Smooth muscle cell (in vitro differentiated cells): ENCODE measurements around the gene YTHDF2. TPM values are rescaled to one million over a fixed set of nuclear protein-coding genes. Genes with fewer than 3 reads are reported as not detected.
A peak's percentile ranks its signal among the peaks of the same experiment; 100 is the strongest.
"Not testable (repeated sequence)": the region's sequence is repeated elsewhere in the genome, so short reads cannot be mapped to it uniquely, and the experiment has no call there.

Experiments used
- DNase-seq: peaks from one replicate; lab custom pipeline; 2025; ENCODE audit not compliant: unreplicated experiment; lab: John Stamatoyannopoulos, UW
- H2AFZ ChIP-seq: fragments of 200-600 bp; sonication (generic); 2 replicates; pipeline ENCODE4 v1.6.0; 2016; ENCODE audit warnings: antibody characterized with exemption, low read depth, mild to moderate bottlenecking
- H3F3A ChIP-seq: fragments of 200-600 bp; sonication (generic); 2 replicates; pipeline ENCODE4 v1.6.0; 2017; ENCODE audit warnings: antibody characterized with exemption, low read depth
- H3K27ac ChIP-seq: fragments of 200-600 bp; sonication (generic); 2 replicates; pipeline ENCODE4 v1.5.1; 2016; ENCODE audit warnings: low read depth, mild to moderate bottlenecking
- H3K27me3 ChIP-seq: fragments of 200-600 bp; sonication (generic); 2 replicates; pipeline ENCODE4 v1.6.1; 2016; ENCODE audit warnings: low read depth, mild to moderate bottlenecking
- H3K36me3 ChIP-seq: fragments of 200-600 bp; sonication (generic); 2 replicates; pipeline ENCODE4 v1.5.1; 2016; ENCODE audit warnings: low read depth
- H3K4me1 ChIP-seq: fragments of 200-600 bp; sonication (generic); 2 replicates; pipeline ENCODE4 v1.5.1; 2016; ENCODE audit warnings: low read depth
- H3K4me2 ChIP-seq: fragments of 200-600 bp; sonication (generic); 2 replicates; pipeline ENCODE4 v1.6.0; 2016; ENCODE audit warnings: mild to moderate bottlenecking
- H3K4me3 ChIP-seq: fragments of 200-600 bp; sonication (generic); 2 replicates; pipeline ENCODE4 v1.5.1; 2016; ENCODE audit warnings: mild to moderate bottlenecking
- H3K79me2 ChIP-seq: fragments of 200-600 bp; sonication (generic); 2 replicates; pipeline ENCODE4 v1.6.0; 2016; ENCODE audit warnings: low read depth, mild to moderate bottlenecking
- H3K9ac ChIP-seq: fragments of 200-600 bp; sonication (generic); 2 replicates; pipeline ENCODE4 v1.6.0; 2016; ENCODE audit warnings: low read depth
- H3K9me3 ChIP-seq: fragments of 200-600 bp; sonication (generic); replicated peaks from 2 replicates; pipeline ENCODE4 v1.5.1; 2016; ENCODE audit warnings: low read depth
- H4K20me1 ChIP-seq: fragments of 200-600 bp; sonication (generic); 2 replicates; pipeline ENCODE4 v1.6.0; 2016; ENCODE audit warnings: low read depth
- CTCF ChIP-seq: fragments of 200-600 bp; sonication (generic); IDR thresholded peaks from 2 replicates; pipeline ENCODE4 v1.5.1; 2017; ENCODE audit warnings: borderline replicate concordance, mild to moderate bottlenecking, antibody characterized with exemption; ENCODE audit not compliant: insufficient read depth, poor library complexity, severe bottlenecking
- WGBS: methylation state at CpG from one replicate; pipeline ENCODE4 v1.1.7; 2016; ENCODE audit warnings: low lambda C conversion rate; 5-methylcytosine and 5-hydroxymethylcytosine counted together
- polyA plus RNA-seq: library from polyadenylated mRNA; unstranded; fragments of >200 nt; fragmentation: Nextera tagmentation; extraction: Ambion mirVana; gene quantifications from 2 replicates; pipeline ENCODE4 v1.2.1, GENCODE V29; 2016
- total RNA-seq: library from RNA; depleted of rRNA; stranded (reverse); fragments of >200 nt; gene quantifications from 2 replicates; pipeline ENCODE4 v1.2.3, GENCODE V29; 2014

The YTHDF2 gene
- total and polyA plus RNA-seq, 2 experiments from 2014 or later: 68.4 to 77.5 TPM

GRCh38 chr1:28744184-28744583, 7.4 kb downstream of the YTHDF2 start:
- H3K27ac ChIP-seq: no peak overlapping the region
- no peak overlapping the region for H3K4me3 ChIP-seq
- no peaks in the 10 kb centered on the region for H3K27me3 ChIP-seq
- H3K9me3 ChIP-seq: no peaks in the 10 kb centered on the region
- peaks cover 15% of the 10 kb centered on the region for H3F3A ChIP-seq
- WGBS: 82% methylated on average over 4 of the region's 4 CpGs
- TF ChIP-seq CTCF: no peak
- H3K4me2 ChIP-seq: peak overlapping the region; percentile 11
- H4K20me1 ChIP-seq: peaks cover 100% of the 10 kb centered on the region
- no peak overlapping the region for H2AFZ ChIP-seq
- no peaks in the 10 kb centered on the region for H3K4me1 ChIP-seq
- H3K9ac ChIP-seq: no peak overlapping the region
- H3K79me2 ChIP-seq: peaks cover 100% of the 10 kb centered on the region
- H3K36me3 ChIP-seq: no peaks in the 10 kb centered on the region
- no peak for DNase-seq

GRCh38 chr1:28745653-28746173, 9.0 kb downstream of the YTHDF2 start:
- Histone ChIP-seq H3K4me2 (no peak overlapping the region), H3K79me2 (peaks cover 100% of the 10 kb centered on the region), H3K27me3 (no peaks in the 10 kb centered on the region), H4K20me1 (peaks cover 100% of the 10 kb centered on the region), H3K9ac (no peak overlapping the region), H3K4me1 (peaks cover 9% of the 10 kb centered on the region), H2AFZ (no peak overlapping the region), H3K4me3 (no peak overlapping the region), H3K27ac (no peak overlapping the region), H3K36me3 (no peaks in the 10 kb centered on the region), H3F3A (peaks cover 25% of the 10 kb centered on the region), H3K9me3 (no peaks in the 10 kb centered on the region)
- no peak for TF ChIP-seq CTCF
- DNase-seq: no peak
- WGBS: 100% methylated on average over 6 of the region's 6 CpGs

GRCh38 chr1:28750330-28750729, 13.6 kb downstream of the YTHDF2 start:
- Histone ChIP-seq H3K27me3 (no peaks in the 10 kb centered on the region), H2AFZ (no peak overlapping the region), H3K4me2 (peak overlapping the region; percentile 66), H3K9me3 (no peaks in the 10 kb centered on the region), H3K27ac (peak overlapping the region; percentile 83), H3K9ac (no peak overlapping the region), H3K79me2 (peaks cover 97% of the 10 kb centered on the region), H3K4me1 (peaks cover 17% of the 10 kb centered on the region), H3K4me3 (no peak overlapping the region), H4K20me1 (peaks cover 100% of the 10 kb centered on the region), H3K36me3 (no peaks in the 10 kb centered on the region), H3F3A (peaks cover 25% of the 10 kb centered on the region)
- no peak for TF ChIP-seq CTCF
- DNase-seq: no peak
- 75% methylated on average over 5 of the region's 5 CpGs for WGBS

GRCh38 chr1:28750771-28751294, 14.1 kb downstream of the YTHDF2 start:
- Histone ChIP-seq H3K27ac (peak overlapping the region; percentile 83), H3F3A (peaks cover 25% of the 10 kb centered on the region), H4K20me1 (peaks cover 100% of the 10 kb centered on the region), H3K4me1 (peaks cover 19% of the 10 kb centered on the region), H3K79me2 (peaks cover 97% of the 10 kb centered on the region), H3K4me2 (peak overlapping the region; percentile 66)
- 59% methylated on average over 8 of the region's 8 CpGs for WGBS
- H2AFZ ChIP-seq, DNase-seq, H3K9me3 ChIP-seq, H3K27me3 ChIP-seq, H3K9ac ChIP-seq, H3K36me3 ChIP-seq, H3K4me3 ChIP-seq: not testable (repeated sequence)
